Left renal pelvis (tissue), 4 donors: ENCODE results near the gene FAM151A. TPM values are rescaled to one million over a fixed set of nuclear protein-coding genes. Genes with fewer than 3 reads are reported as not detected.
"Not testable (repeated sequence)": the region's sequence is repeated elsewhere in the genome, so short reads cannot be mapped to it uniquely, and the experiment has no call there.

Source experiments
- DNase-seq, 4 donors: peaks; one replicate each; pipeline ENCODE4 v3.0.0-alpha.2; 2013; ENCODE audit warnings: low read depth in 4 of 4, low spot score in 3 of 4
- polyA plus RNA-seq, 4 donors: library from polyadenylated mRNA; unstranded; fragments of 120-200 nt; gene quantifications; one replicate each; pipeline ENCODE4 v1.2.1, GENCODE V29; 2013; ENCODE audit not compliant: insufficient read length in 4 of 4

FAM151A gene
- polyA plus RNA-seq, 4 donors = 0.91 to 35.5 (median 21.3) TPM

GRCh38 chr1:54640361-54640760 lies 17.0 kb upstream of the FAM151A start:
- DNase-seq = no peak

DNA sequence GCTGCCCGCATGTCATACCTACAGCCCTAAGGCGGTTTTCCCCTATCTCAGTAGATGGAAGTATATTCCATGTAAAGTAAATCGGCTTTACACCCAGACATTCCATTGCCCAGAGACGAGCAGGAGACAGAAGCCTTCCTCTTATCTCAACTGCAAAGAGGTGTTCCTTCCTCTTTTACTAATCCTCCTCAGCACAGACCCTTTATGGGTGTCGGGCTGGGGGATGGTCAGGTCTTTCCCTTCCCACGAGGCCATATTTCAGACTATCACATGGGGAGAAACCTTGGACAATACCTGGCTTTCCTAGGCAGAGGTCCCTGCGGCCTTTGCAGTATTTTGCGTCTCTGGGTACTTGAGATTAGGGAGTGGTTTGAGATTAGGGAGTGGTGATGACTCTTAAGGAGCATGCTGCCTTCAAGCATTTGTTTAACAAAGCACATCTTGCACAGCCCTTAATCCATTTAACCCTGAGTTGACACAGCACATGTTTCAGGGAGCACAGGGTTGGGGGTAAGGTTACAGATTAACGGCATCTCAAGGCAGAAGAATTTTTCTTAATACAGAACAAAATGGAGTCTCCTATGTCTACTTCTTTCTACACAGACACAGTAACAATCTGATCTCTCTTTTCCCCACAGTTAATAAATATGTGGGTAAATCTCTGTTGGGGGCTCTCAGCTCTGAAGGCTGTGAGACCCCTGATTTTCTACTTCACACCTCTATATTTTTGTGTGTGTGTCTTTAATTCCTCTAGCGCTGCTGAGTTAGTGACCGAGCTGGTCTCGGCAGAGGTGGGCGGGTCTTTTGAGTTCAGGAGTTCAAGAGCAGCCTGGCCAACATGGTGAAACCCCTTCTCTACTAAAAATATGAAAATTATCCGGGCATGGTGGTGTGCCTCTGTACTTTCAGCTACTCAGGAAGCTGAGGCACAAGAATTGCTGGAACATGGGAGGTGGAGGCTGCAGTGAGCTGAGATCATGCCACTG lies 13.4 kb upstream of the FAM151A start:
- DNase-seq = not testable (repeated sequence)

DNA sequence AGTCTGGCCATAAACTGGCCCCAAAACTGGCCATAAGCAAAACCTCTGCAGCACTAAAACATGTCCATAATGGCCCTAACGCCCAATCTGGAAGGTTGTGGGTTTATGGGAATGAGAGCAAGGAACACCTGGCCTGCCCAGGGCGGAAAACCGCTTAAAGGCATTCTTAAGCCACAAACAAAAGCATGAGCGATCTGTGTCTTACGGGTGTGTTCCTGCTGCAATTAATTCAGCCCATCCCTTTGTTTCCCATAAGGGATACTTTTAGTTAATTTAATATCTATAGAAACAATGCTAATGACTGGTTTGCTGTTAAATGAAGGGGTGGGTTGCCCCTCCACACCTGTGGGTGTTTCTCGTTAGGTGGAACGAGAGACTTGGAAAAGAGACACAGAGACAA lies 12.5 kb upstream of the FAM151A start:
- DNase-seq = not testable (repeated sequence)

DNA sequence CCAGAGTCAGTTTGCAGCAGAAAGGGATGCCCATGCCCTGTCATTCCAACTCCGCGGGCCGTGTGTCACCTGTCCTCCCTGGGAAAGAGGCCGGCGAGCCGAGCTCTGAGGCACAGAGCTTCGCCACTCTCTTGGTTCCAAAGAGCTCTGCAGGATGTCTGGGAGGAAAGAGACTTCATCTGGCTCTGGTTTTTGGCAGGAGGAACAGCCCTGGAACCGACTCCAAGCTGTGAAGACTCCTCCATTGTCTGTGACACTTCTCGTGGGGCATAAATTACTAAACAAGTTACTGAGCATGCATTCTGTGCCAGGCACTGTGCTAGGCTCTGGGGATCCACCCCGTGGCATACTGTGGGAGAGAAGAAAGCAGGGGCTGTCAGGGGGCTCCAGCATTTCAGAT lies 3.9 kb upstream of the FAM151A start:
- no peak for DNase-seq

DNA sequence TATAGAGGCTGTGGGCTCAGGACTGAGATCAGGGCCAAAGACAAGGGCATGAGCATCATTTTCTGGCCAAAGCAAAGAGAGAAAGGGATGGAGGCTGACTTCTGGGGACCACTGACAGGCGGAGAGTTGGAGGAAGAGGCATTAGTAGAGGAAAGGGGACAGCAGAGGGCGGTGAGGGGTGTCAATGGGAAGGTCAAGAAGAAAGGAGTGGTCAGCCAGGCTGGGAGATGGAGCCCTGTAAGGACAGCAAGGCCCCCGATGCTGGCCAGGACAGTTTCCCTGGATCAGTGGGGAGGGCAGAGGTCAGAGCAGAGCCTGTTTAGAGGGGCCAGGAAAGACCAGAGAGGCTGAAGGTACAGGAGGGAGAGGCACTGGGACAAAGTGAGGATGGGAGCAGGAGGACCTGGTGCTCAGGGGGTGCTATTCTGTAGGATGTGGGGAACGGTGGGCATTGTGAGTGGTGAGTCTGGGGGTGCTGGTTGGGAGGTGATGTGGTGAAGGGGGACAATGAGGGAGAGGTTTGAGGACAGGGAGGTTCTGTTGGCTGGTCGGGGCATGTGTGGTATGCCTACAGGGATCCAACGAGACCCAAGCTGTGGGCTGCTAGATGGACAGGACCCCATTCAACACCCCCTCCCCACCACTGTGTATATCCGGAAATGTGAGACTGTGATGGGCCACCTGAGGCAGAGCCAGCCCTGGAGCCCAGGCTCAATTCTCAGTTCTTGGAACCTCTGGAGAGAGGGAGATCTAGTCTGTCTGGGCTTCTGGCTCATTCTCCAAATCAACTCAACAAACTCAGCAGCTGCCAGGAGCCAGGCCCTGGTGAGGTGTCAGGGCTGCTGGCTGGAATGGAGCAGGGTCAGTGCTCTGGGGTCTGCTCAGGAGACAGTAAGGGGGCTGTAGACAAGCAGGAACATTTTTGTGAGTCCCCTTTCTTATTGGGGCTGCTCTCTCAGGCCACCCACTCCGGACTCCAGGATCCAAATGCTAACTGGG lies 1.4 kb upstream of the FAM151A start:
- no peak for DNase-seq

- DNase-seq = no peak
Observed at GRCh38 chr1:54619749-54620148, 3.6 kb downstream of the FAM151A start.

GRCh38 chr1:54615531-54616279 lies 7.6 kb downstream of the FAM151A start:
- no peak for DNase-seq

DNA sequence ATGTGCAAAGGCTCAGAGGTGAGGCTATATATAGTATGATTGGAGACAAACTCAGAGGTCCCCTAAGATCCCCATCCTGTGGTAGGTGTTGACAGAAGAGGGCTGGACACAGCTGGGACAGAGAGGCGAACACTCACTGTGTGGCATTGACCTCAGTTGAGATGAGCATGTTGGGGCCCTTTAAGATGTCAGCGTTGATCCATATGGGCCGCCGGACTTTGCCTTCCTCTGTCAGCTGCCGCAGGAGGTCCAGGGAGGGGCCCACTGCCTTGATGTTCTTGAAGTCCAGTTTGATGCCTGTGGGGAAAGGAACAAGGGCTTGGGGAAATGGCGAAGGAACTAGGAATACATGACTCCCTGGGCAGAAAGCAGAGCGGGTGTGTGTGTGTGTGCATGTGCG lies 8.8 kb downstream of the FAM151A start:
- no peak for DNase-seq

DNA sequence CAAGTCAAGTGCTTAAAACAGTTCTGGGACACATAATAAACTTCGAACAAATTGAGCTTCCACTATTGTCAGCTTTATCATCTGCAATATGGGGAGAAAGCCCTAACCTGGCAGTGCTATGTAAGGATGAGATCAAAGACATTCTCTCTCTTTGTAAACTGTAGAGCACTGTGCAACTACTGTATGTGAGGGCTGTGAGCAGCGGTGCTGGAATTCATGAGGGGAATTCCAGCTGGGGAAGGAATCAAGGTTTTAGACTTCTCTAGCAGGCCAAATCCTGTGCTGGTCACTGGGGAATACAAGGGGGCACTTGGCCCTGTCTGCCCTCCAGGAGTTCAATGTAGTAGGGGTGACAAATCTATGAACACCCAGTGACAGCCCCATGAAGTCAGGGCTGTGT lies 9.3 kb downstream of the FAM151A start:
- no peak for DNase-seq

DNA sequence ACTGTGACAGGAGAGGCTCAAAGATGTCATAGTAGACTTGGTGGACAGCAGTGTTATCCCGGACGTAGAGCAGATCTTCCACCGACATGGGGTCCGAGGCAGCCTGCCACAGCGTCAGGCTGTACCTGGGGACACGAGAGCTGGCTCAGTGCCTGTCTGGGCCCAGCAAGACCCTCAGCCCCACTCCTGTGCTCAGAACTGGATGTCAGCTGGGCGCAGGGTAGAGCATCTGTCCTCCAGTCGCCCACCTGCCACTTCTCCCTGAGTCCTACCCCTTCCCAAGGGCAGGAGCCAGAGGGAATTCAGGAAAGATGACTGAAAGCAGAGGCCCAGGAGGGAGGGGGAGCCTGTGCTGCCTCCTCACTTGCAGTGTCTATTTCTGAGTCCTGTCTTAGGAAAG lies 11.7 kb downstream of the FAM151A start:
- no peak for DNase-seq

DNA sequence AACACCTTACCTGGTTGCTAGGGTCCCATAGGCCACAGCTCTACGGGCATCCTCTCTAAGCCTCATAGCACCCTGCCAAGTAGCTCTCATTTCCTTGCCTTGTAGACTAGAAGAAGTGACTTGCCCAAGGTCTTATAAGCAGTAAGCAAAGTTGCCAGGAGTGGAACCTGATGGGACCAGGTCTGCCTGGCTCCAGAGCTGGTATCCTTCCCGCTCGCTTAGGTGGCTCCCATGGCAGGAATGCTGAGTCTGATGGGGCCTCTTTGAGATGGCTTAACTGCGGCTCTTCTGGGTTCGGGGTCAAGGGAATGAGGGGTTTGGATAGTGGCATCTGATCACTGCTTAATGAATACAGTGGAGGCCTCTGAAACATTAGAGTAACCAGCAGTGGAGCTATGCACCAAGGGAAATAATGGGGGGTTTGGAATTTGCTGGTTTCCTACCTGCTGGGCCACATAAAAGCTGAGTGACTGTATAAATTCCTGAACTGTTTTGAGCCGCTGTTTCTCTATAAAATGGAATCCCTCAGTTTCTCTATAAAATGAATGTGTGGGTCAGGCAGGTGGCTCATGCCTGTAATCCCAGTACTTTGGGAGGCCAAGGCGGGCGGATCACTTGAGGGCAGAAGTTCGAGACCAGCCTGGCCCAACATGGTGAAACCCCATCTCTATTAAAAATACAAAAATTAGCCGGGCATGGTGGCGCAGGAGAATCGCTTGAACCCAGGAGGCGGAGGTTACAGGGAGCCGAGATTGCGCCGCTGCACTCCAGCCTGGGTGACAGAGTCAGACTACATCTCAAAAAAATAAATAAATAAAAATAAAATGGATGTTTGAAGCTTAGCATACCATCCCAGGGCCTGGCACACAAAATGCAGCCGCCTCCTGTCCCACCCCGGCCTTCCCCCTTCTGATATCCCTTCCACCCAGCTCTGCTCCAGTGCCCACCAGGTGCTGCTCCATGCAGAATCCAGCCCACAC lies 12.4 kb downstream of the FAM151A start:
- DNase-seq = no peak

DNA sequence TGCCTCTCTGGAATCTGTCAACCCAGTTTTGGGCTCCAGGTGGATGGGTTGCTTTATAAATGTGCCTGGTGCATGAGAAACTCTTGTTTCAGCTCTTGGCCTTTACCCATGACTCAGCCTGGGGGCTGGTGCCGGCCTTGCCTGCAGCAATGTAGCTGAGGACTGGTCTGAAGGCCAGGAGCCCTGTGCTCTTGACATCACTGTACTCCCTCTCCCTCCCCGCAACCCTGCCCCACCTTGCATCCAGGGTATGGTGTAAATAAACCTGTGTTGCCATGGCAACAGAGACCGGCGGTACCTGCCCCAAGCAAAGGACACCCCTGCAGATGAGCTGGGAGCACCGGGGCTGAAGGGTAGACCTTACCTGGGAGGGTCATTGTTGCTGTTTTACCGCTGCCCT lies 13.3 kb downstream of the FAM151A start:
- no peak for DNase-seq

DNA sequence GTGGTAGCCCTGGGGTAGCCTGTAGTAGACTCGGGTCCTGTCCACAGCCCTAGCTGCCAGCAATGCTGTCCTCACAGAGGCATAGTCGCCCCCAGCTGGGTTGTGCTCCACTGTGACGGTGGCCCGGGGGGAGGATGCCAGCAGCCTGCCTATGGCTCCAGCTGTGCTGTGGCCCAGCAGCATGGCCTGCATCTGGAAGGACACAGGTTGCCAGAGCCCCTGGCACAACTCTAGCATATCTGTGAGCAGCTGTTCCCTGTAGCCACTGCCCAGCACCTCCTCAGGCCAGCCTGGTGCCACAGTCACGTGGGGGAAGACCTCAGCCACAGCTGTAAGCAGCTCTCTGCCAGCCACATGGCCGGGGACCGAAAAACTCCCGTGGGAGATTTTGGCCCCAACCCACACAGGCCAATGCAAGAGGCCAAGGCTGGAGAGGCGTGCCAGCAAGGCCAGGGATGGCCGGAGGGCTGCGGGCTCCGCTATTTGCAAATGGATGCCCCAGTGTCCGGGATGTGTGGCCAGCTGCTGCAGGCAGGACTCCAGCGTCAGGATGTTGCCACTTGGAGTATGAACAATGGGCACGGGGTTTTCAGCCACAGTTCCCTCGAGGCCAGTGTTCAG lies 13.9 kb downstream of the FAM151A start:
- no peak for DNase-seq

- no peak for DNase-seq
Observed at GRCh38 chr1:54608566-54609230, 14.6 kb downstream of the FAM151A start.

- DNase-seq = no peak
Observed at GRCh38 chr1:54607821-54608565, 15.3 kb downstream of the FAM151A start.

- no peak for DNase-seq
Observed at GRCh38 chr1:54606990-54607325, 16.4 kb downstream of the FAM151A start.

- DNase-seq = no peak
Observed at GRCh38 chr1:54606096-54606989, 17.0 kb downstream of the FAM151A start.
